ENCODE measurements around the gene KIF24.
A peak's percentile ranks its signal among the peaks of the same experiment; 100 is the strongest.
"Not testable (repeated sequence)": the region's sequence is repeated elsewhere in the genome, so short reads cannot be mapped to it uniquely, and the experiment has no call there.

The KIF24 gene

DNA sequence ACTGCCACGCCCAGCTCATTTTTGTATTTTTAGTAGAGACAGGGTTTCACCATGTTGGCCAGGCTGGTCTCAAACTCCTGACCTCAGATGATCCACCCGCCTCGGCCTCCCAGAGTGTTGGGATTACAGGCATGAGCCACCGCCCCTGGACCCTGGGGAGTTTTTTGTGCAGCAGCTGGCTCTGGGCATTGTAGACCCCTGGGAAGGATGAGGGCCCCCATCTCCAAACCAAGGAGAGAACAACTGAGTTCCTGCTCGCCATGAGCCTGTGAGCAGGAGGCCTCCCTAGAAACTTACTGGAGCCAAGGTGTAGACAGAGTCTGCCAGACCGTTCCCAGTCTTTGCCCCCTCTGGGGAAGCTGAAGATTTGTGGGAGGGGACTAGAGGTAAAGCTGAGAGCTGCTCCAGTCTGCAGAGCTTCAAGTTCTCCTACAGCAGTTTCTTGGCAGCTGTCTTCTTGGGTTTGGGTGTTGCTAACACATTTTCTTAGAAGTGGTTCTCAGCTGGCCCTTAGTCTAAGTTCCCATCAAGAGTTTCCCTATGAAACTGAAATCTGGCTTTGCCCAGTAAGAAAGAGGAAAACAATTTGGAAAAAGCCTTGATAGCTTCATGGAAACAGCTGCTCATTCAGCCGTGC is 12.7 kb upstream of the KIF24 start:
- no peak overlapping the region for H3K27ac ChIP-seq
- H3K4me1 ChIP-seq: no peaks in the 10 kb centered on the region
- no peak for TF ChIP-seq Cebpa-rat (IDR thresholded peaks at IDR 0.05)
- no peak overlapping the region for H3K9ac ChIP-seq
- no peak overlapping the region for H3K4me3 ChIP-seq
- no peaks in the 10 kb centered on the region for H3K9me3 ChIP-seq
- H3K27me3 ChIP-seq: no peaks in the 10 kb centered on the region
- H3K36me3 ChIP-seq: peaks cover 66% of the 10 kb centered on the region
- H4K20me1 ChIP-seq: no peaks in the 10 kb centered on the region
- H3K4me2 ChIP-seq: no peak overlapping the region

DNA sequence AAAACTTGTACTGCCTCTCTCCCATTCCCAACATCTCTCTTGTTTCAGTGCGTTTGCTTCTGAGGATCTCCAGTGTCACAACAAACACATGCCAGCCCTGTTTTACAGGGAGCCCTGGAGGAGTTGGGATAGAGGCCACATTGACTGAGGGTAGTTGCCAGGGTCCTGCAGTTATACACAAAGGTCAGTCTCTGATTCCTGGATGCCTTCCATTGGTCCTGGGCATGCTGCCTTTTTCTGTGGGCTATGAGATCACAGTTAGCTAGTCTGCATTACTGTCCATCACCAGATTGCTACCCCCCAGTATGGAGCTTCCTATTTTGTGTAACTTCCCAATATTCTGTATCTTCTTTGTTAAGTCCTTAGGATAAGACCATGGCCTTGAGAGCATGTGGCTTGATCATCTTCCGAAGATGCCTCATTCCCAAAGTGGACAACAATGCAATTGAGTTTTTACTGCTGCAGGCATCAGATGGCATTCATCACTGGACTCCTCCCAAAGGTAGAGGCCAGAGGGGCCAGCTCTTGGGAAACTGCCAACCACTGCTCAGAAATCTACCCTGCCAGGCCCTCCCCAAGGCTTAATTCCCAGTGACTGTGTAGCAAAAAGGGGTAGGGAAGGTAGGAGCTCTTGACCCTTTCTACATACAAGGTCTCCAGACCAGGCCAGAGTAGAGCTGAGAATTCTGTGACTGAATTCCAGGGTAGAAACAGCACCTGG is 9.8 kb upstream of the KIF24 start:
- Histone ChIP-seq H3K9ac (no peak overlapping the region), H3K4me3 (no peak overlapping the region), H3K27ac (no peak overlapping the region), H4K20me1 (0 out of 2 replicates have a peak, but pooled peaks cover 6% of the 10 kb centered on the region), H3K4me1 (peaks cover 7% of the 10 kb centered on the region; the same call in 1 of the 2 replicates), H3K27me3 (no peaks in the 10 kb centered on the region), H3K9me3 (no peaks in the 10 kb centered on the region), H3K4me2 (no peak overlapping the region), H3K36me3 (peaks cover 73% of the 10 kb centered on the region)
- no peak for TF ChIP-seq Cebpa-rat (IDR thresholded peaks at IDR 0.05)

- H3K4me2 ChIP-seq, H3K9ac ChIP-seq, H3K27me3 ChIP-seq, H3K9me3 ChIP-seq, H3K4me1 ChIP-seq, H4K20me1 ChIP-seq, H3K4me3 ChIP-seq, H3K27ac ChIP-seq: not testable (repeated sequence)
- H3K36me3 ChIP-seq: peaks cover 66% of the 10 kb centered on the region
Observed at GRCh38 chr9:34338079-34338478, 9.0 kb upstream of the KIF24 start.

- TF ChIP-seq Cebpa-rat (IDR thresholded peaks at IDR 0.05): no peak
- Histone ChIP-seq H3K36me3 (peaks cover 59% of the 10 kb centered on the region), H3K4me1 (peaks cover 7% of the 10 kb centered on the region; the same call in 1 of the 2 replicates), H4K20me1 (0 out of 2 replicates have a peak, but pooled peaks cover 6% of the 10 kb centered on the region), H3K9me3 (no peaks in the 10 kb centered on the region), H3K4me2 (no peak overlapping the region), H3K9ac (no peak overlapping the region), H3K27me3 (no peaks in the 10 kb centered on the region), H3K4me3 (no peak overlapping the region), H3K27ac (no peak overlapping the region)
Observed at GRCh38 chr9:34337403-34337802, 8.3 kb upstream of the KIF24 start.

- no peak for TF ChIP-seq Cebpa-rat (IDR thresholded peaks at IDR 0.05)
- no peak overlapping the region for H3K4me2 ChIP-seq
- peaks cover 39% of the 10 kb centered on the region for H3K36me3 ChIP-seq
Observed at GRCh38 chr9:34335376-34335775, 6.3 kb upstream of the KIF24 start.

DNA sequence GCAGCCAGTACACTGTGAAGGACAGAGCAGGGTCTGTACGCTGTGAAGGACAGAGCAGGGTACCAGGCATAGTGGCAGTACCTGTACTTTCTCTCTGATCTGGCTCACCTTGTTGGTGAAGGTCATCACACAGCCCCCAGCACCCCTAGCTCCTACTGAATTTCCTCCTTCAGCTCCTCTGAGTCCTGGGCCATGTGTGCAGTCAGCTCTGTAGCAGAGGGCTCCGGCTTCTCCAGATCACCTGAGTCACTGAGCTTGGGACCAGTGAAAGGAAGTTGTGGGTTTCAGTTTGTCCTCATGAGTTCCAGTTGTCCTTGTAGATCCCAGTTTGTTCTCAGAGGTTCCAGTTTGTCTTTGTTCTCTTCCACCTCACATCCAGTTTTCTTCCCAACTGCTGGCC is 5.8 kb upstream of the KIF24 start:
- Histone ChIP-seq H3K27ac (0 out of 2 replicates have a peak overlapping the region, but pooled peaks have one; percentile 11), H3K9ac (no peak overlapping the region), H3K9me3 (no peaks in the 10 kb centered on the region), H3K4me3 (no peak overlapping the region), H3K27me3 (no peaks in the 10 kb centered on the region), H3K36me3 (peaks cover 34% of the 10 kb centered on the region), H4K20me1 (0 out of 2 replicates have a peak, but pooled peaks cover 6% of the 10 kb centered on the region), H3K4me2 (no peak overlapping the region), H3K4me1 (peaks cover 29% of the 10 kb centered on the region)
- TF ChIP-seq Cebpa-rat (IDR thresholded peaks at IDR 0.05): no peak

More at GRCh38 chr9:34335376-34335775, 6.3 kb upstream of the KIF24 start:
- H3K4me1 ChIP-seq: peaks cover 26% of the 10 kb centered on the region
- H3K9me3 ChIP-seq: no peaks in the 10 kb centered on the region
- H3K4me3 ChIP-seq: no peak overlapping the region
- no peak overlapping the region for H3K9ac ChIP-seq
- H4K20me1 ChIP-seq: 0 out of 2 replicates have a peak, but pooled peaks cover 6% of the 10 kb centered on the region
- H3K27me3 ChIP-seq: no peaks in the 10 kb centered on the region
- H3K27ac ChIP-seq: no peak overlapping the region

DNA sequence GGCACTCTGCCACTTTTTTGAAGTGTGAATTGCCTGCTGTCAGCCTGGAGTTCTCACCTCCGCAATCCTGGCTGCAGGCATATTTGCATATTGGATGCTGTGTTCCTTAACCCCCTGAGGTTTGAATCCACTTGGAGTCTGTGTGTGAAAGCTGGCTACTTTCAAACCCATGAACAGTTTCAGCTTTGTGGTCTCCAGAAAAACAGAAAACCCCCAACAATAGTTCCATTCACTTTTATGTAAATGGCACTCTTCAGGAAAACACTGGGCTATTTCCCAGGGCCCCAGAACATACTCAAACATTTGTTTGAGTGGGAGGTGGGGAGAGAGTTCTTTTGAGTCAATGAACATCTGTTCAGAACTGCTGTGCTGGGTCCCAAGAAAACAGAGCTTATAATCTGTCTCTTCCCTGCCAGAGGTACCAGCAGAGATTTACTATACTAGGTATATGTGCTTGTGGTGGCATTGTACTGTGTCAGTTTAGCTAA is 5.3 kb upstream of the KIF24 start:
- Histone ChIP-seq H3K36me3 (peaks cover 29% of the 10 kb centered on the region), H4K20me1 (0 out of 2 replicates have a peak, but pooled peaks cover 6% of the 10 kb centered on the region), H3K4me1 (peaks cover 29% of the 10 kb centered on the region), H3K27me3 (no peaks in the 10 kb centered on the region), H3K9ac (0 out of 2 replicates have a peak overlapping the region, but pooled peaks have one; percentile 4), H3K4me3 (no peak overlapping the region), H3K9me3 (no peaks in the 10 kb centered on the region), H3K4me2 (no peak overlapping the region), H3K27ac (no peak overlapping the region)
- TF ChIP-seq Cebpa-rat (IDR thresholded peaks at IDR 0.05): no peak

DNA sequence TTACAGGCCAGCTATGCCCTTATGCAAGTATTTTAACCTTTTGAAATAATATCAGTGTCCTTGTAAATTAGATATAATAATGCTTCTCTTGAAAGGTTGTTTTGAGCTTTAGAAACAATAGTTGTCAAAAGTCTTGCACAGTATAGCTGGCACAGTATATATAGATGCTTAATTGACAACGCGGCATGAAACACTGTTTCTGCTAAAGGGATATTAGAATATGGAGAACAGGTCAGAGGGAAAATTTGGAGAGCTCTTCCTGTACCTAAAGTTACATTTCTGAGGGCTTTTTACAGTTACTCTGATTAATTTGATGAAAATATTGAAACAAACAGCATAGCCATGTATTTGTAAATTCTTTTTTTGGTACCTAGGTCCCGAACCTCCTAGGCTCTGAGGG is 4.8 kb upstream of the KIF24 start:
- TF ChIP-seq Cebpa-rat (IDR thresholded peaks at IDR 0.05): no peak
- H4K20me1 ChIP-seq: 0 out of 2 replicates have a peak, but pooled peaks cover 6% of the 10 kb centered on the region
- H3K4me2 ChIP-seq: no peak overlapping the region
- no peaks in the 10 kb centered on the region for H3K27me3 ChIP-seq
- H3K27ac ChIP-seq: no peak overlapping the region
- no peak overlapping the region for H3K4me3 ChIP-seq
- 0 out of 2 replicates have a peak overlapping the region, but pooled peaks have one; percentile 4 for H3K9ac ChIP-seq
- H3K9me3 ChIP-seq: no peaks in the 10 kb centered on the region
- peaks cover 29% of the 10 kb centered on the region for H3K4me1 ChIP-seq
- peaks cover 24% of the 10 kb centered on the region for H3K36me3 ChIP-seq

GRCh38 chr9:34332076-34332964 is 3.3 kb upstream of the KIF24 start:
- Histone ChIP-seq H3K27ac (no peak overlapping the region), H3K4me2 (no peak overlapping the region)
- no peak for TF ChIP-seq Cebpa-rat (IDR thresholded peaks at IDR 0.05)

More at GRCh38 chr9:34332076-34332964, 3.3 kb upstream of the KIF24 start:
- Histone ChIP-seq H3K4me1 (peaks cover 43% of the 10 kb centered on the region), H3K36me3 (peaks cover 18% of the 10 kb centered on the region), H3K27me3 (no peaks in the 10 kb centered on the region), H4K20me1 (0 out of 2 replicates have a peak, but pooled peaks cover 6% of the 10 kb centered on the region), H3K9me3 (no peaks in the 10 kb centered on the region), H3K4me3 (no peak overlapping the region), H3K9ac (no peak overlapping the region)

Measured in BLaER1 (cell line).